ENCODE results near the gene LRRC41.
"Not testable (repeated sequence)": the region's sequence is repeated elsewhere in the genome, so short reads cannot be mapped to it uniquely, and the experiment has no call there.

Gene LRRC41, protein sequence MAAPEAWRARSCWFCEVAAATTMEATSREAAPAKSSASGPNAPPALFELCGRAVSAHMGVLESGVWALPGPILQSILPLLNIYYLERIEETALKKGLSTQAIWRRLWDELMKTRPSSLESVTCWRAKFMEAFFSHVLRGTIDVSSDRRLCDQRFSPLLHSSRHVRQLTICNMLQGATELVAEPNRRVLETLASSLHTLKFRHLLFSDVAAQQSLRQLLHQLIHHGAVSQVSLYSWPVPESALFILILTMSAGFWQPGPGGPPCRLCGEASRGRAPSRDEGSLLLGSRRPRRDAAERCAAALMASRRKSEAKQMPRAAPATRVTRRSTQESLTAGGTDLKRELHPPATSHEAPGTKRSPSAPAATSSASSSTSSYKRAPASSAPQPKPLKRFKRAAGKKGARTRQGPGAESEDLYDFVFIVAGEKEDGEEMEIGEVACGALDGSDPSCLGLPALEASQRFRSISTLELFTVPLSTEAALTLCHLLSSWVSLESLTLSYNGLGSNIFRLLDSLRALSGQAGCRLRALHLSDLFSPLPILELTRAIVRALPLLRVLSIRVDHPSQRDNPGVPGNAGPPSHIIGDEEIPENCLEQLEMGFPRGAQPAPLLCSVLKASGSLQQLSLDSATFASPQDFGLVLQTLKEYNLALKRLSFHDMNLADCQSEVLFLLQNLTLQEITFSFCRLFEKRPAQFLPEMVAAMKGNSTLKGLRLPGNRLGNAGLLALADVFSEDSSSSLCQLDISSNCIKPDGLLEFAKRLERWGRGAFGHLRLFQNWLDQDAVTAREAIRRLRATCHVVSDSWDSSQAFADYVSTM

DNA sequence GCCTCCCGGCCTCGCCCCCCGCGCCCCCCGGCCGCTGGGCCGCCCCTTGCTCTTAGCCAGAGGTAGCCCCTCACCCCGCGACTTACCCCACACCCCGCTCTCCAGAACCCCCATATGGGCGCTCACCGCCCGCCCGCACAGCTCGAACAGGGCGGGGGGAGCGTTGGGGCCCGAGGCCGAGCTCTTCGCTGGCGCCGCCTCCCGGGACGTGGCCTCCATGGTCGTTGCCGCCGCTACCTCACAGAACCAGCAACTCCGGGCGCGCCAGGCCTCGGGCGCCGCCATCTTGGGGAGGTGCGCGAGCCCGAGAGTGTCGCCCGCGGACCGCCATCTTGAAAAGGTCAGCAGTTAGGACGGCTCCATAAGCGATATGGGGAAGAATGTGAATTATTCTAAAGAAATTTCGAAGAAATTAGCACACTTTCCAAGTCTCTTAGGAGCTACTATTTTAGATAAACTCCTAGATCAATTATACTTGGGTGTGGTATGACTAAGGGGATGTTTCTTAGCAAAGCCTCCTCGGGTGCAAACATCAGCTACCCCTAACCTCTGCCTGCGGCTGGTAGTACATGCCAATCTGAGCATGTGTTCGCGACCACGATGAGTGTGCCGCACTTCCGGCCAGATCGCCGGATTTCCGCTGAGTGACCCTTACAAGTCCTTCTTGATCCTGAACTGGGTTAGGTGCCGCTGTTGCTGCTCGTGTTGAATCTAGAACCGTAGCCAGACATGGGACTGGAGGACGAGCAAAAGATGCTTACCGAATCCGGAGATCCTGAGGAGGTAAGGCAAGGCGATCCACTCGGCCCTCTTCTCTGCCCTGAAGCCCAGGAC is at the start of gene LRRC41, which contains the start of gene UQCRH:
TSS of gene LRRC41 (minus strand) at position 579 of the 834 bp plus-strand sequence. CDS start at position 285, 294 bp downstream.
TSS of gene UQCRH (plus strand) at position 661 of the 834 bp plus-strand sequence. CDS start at position 730, 69 bp downstream.
- DNase-seq: peak; percentile 98

- no peak for DNase-seq
Measured at GRCh38 chr1:46352363-46352762, 48.9 kb upstream of the LRRC41 start.

DNA sequence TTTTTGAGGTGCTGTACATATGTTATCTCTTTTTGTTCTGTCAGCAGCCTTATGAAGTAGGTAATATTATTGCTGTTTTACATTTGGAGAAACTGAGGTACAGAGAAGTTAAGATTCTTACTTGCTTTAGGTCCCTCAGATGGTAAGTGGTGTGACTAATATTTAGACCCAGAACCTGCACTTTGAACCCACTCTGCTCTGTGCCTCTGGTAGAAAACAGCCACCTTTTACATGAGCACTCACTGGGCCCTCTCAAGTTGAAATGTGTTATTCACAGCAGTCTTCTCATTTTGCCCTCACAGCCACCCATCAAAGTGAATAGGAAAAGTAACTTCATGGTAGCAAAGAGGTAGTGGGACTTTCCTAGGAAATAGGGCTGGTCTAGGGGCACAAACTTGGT is 41.9 kb upstream of the LRRC41 start:
- no peak for DNase-seq

DNA sequence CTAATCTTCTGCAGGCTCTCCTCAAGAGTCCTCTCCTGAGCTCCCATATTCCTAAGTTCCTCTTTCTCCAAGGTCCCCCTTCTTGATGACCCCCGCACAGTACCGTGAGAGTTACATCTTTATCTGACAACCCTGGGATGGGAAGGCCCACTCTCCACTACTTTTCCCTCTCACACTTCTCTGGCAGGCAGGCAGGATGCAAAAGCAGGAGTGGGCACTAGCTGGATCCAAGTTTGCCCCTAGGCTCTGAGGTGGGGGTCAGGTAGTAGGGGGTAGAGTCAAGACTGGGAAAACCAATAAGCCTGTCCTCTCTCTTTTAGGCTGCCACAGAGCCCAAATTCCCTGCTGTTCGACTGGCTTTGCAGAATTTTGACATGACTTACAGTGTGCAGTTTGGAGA is 41.1 kb upstream of the LRRC41 start:
- DNase-seq: no peak

- no peak for DNase-seq
Measured at GRCh38 chr1:46343705-46344104, 40.3 kb upstream of the LRRC41 start.

GRCh38 chr1:46343351-46343695 is 39.9 kb upstream of the LRRC41 start:
- DNase-seq: no peak

- DNase-seq: no peak
Measured at GRCh38 chr1:46342677-46343350, 39.4 kb upstream of the LRRC41 start.

- no peak for DNase-seq
Measured at GRCh38 chr1:46342084-46342656, 38.8 kb upstream of the LRRC41 start.

GRCh38 chr1:46341222-46342083 is 38.0 kb upstream of the LRRC41 start:
- peak; percentile 63 for DNase-seq

- peak; percentile 94 for DNase-seq
Measured at GRCh38 chr1:46340404-46341221, 37.2 kb upstream of the LRRC41 start, which contains the start of gene NSUN4. NSUN4 (plus strand) TSS chr1:46340807; CDS start chr1:46340827, 20 bp downstream.

- not testable (repeated sequence) for DNase-seq
Measured at GRCh38 chr1:46337409-46337808, 34.0 kb upstream of the LRRC41 start.

DNA sequence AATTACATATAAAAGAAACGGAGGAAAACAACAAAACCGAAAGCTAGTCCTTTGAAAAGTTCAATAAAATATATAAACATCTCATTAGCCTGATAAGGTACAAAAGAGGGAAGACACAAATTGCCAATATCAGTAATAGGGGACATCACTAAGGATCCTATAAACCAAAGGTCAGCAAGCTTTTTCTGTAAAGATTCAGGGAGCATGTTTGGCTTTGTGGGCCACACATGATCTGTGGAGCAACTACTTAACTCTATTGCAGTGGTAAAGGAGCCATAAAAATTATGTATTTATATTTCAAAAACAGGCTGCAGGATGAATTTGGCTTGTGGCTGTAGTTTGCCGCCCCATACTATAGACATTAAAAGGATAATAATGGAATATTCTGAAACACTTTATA is 31.7 kb upstream of the LRRC41 start:
- DNase-seq: no peak

GRCh38 chr1:46334030-46334384 is 30.6 kb upstream of the LRRC41 start:
- DNase-seq: no peak

DNA sequence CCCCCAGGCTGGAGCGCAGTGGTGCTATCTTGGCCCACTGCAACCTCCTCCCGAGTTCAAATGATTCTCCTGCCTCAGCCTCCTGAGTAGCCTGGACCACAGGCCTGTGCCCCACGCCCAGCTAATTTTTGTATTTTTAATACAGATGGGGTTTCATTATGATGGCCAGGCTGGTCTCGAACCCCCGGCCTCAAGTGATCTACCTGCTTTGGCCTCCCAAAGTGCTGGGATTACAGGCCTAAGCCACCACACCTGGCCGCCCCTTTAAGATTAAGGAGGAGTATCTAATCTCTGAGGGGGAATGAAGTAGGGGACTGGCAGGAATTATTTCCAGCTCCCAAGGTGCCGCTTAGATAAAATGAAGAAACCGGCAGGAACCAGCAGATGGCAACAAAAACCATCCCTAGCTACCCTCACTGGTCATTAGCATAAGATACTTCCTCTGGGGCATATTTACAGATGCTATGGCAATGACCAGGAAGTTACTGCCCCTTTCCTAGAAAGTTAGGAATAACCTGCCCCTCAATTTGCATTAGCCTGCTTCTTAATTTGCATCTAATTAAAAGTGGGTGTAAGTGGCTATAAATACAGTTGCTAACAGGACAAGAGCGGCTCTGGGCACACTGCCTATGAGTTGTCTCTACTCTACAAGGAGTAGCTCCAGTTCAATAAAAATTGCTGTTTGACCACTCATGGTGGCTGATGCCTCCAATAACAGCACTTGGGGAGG is 30.0 kb upstream of the LRRC41 start:
- DNase-seq: no peak

DNA sequence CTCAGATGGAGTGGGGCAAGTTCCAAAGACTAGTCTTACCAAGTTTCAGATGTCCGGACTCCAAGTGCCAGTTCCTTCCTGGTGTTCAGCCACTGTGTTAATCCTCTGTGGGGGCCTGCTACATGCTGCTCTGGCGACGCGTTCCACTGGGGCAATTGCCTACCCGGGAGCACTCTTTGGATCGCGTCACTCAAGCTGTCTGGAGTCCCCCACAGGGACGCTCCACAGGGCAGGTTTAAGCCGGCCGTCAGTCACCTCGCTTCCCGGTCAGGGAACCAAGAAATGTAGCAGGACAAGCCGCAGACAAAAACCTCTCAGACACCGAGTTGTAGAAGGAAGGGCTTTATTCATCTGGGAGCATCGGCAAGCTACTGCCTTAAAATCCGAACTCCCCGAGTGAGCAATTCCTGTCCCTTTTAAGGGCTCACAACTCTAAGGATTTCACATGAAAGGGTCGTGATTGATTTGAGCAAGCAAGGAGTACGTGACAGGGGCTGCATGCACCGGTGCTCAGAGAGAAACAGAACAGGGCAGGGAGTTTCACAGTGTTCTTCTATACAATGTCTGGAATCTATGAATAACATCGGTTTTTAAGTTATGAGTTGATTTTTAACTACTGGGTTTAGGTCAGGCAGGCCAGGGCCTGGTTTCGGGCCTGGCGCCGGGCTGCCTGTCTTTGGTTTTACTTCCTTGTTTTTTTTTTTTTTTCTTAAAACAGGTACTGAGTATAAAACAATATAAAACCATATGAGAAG is 28.5 kb upstream of the LRRC41 start:
- DNase-seq: not testable (repeated sequence)

DNA sequence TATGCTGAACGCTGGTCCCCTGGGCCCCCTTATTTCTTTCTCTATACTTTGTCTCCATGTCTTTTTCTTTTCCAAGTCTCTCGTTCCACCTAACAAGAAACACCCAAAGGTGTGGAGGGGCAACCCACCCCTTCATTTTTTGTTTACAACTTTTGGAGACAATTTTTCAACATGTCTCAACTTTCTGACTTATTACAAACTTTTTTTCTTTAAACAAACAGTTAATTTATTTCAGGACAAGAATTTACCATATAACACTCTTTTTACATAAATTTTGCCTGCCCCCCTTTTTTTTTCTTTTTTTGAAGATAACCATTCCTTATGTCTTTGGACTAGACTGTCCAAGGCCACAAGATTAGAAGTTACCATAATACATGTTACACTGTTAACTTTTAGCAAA is 27.0 kb upstream of the LRRC41 start:
- DNase-seq: not testable (repeated sequence)

GRCh38 chr1:46329807-46330206 is 26.4 kb upstream of the LRRC41 start:
- peak; percentile 13 for DNase-seq

DNA sequence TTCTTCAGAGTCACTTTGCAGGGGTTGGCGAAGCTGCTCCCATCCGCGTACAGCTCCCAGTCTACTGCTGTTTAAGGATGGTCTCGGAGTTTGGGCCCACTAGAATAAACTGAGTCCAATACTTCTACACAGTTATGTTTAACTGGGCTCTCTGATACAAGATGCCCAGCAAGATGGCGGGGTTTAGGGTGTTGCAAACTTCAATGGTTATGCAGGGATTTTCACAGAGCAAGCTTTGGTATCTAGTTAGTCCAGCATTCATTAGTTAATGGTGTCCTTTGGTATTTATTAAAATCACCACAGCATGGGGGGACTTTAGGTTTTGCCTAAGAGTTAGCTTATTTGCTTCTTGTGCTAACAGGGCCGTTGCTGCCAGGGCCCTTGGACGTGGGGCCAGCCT is 24.8 kb upstream of the LRRC41 start:
- peak; percentile 27 for DNase-seq
